Fibroblast of skin of scalp (primary cell): Measurements from ENCODE around the gene OR5I1. TPM values are rescaled to one million over a fixed set of nuclear protein-coding genes. Genes with fewer than 3 reads are reported as not detected.
"Not testable (repeated sequence)": the region's sequence is repeated elsewhere in the genome, so short reads cannot be mapped to it uniquely, and the experiment has no call there.

ENCODE experiments used
- DNase-seq: peaks from one replicate; pipeline ENCODE4 v3.0.0-alpha.2; 2013
- polyA plus RNA-seq, 2 experiments: library from polyadenylated mRNA; unstranded; fragments of 120-200 nt; gene quantifications; one replicate each; pipeline ENCODE4 v1.2.1, GENCODE V29; 2013; ENCODE audit not compliant: insufficient read length in 2 of 2

Gene OR5I1
- not detected for polyA plus RNA-seq (2013, experiment 1 of 2; ENCODE audit: insufficient read length)
- not detected for polyA plus RNA-seq (2013, experiment 2 of 2; ENCODE audit: insufficient read length)

- DNase-seq = no peak
Observed at GRCh38 chr11:55936300-55936699, at the start of gene OR5I1. Gene OR5I1, minus strand, starts transcription at chr11:55936400. Its CDS starts 0 bp downstream, at chr11:55936400.

GRCh38 chr11:55970935-55971334 lies 34.7 kb upstream of the OR5I1 start:
- DNase-seq = no peak

- no peak for DNase-seq
Observed at GRCh38 chr11:55969845-55970244, 33.6 kb upstream of the OR5I1 start, which contains the start of gene OR10AG1. Gene OR10AG1, minus strand, starts transcription at chr11:55969945. Its CDS starts 38 bp downstream, at chr11:55969907.

GRCh38 chr11:55967914-55968313 lies 31.7 kb upstream of the OR5I1 start:
- no peak for DNase-seq

- DNase-seq = no peak
Observed at GRCh38 chr11:55966391-55966790, 30.2 kb upstream of the OR5I1 start.

- DNase-seq = no peak
Observed at GRCh38 chr11:55956521-55956920, 20.3 kb upstream of the OR5I1 start.

GRCh38 chr11:55949330-55949729 lies 13.1 kb upstream of the OR5I1 start:
- DNase-seq = no peak

GRCh38 chr11:55942785-55943392 lies 6.7 kb upstream of the OR5I1 start:
- DNase-seq = no peak

GRCh38 chr11:55920537-55920936 lies 15.7 kb downstream of the OR5I1 start:
- DNase-seq = no peak

GRCh38 chr11:55914482-55914881 lies 21.7 kb downstream of the OR5I1 start, which contains the start of gene OR5W2:
Gene OR5W2, minus strand, starts transcription at chr11:55914582. Its CDS starts 0 bp downstream, at chr11:55914582.
- DNase-seq = no peak

GRCh38 chr11:55902308-55902707 lies 33.9 kb downstream of the OR5I1 start:
- DNase-seq = no peak

- no peak for DNase-seq
Observed at GRCh38 chr11:55895216-55895615, 41.0 kb downstream of the OR5I1 start.

- DNase-seq = not testable (repeated sequence)
Observed at GRCh38 chr11:55885481-55885880, 50.7 kb downstream of the OR5I1 start.
